GM12892 (cell line): ENCODE data around the gene GATA6.
"Not testable (repeated sequence)": the region's sequence is repeated elsewhere in the genome, so short reads cannot be mapped to it uniquely, and the experiment has no call there.

Experiments used
- DNase-seq: peaks from one replicate; pipeline ENCODE4 v3.0.0; 2011; ENCODE audit not compliant: insufficient read length
- FAIRE-seq: peaks from 2 replicates; lab custom pipeline; 2011; peaks lifted over from hg19 to GRCh38; lab: Jason Lieb, UNC
- POLR2A ChIP-seq: IDR thresholded peaks from 2 replicates; pipeline ENCODE4 v1.6.1; 2011; ENCODE audit warnings: low read depth, low read length, control low read depth
- POLR2AphosphoS5 ChIP-seq: IDR thresholded peaks from 2 replicates; pipeline ENCODE4 v1.6.1; 2011; ENCODE audit warnings: low read depth, low read length, control low read depth
- TAF1 ChIP-seq: IDR thresholded peaks from 2 replicates; pipeline ENCODE4 v1.6.1; 2011; ENCODE audit warnings: low read depth, mild to moderate bottlenecking, control low read depth, low read length, borderline replicate concordance

GATA6 gene

DNA sequence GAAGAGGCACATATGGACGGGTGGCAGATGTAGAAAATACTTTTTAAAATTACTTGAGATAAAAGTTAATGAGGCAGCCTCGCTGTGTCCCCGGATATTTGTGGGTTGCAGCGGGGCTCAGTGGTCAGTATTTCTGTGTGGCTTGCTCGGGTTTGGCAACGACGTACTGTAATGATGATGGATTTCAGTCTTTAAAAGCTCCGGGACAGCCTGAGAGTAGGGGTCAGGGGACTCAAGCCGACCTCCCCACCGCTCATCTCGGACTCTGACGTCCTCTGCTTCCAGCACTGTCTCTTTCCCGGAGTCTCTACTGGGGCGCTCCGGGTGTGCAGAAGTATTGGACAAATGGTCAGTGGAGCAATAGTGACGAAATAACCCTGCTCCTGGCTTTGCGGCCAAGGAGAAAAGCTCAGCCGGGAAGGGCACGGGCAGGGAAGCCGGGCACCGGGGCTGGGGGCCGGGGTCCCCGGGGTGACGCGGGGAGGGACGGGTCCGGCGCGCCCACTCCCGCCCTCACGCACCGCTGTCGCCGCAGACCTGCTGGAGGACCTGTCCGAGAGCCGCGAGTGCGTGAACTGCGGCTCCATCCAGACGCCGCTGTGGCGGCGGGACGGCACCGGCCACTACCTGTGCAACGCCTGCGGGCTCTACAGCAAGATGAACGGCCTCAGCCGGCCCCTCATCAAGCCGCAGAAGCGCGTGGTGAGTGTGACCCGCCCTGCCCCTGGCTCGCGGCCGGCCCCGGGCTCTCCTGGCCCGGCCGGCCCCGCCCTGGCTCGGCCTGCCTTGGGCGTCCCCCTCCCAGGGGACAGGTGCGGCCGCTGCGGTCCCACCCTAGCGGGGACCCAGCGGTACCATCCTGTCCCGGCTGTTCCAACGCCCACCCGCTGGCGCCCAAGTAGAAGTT, 7.3 kb downstream of the GATA6 start:
- DNase-seq, result no peak
- no peak for FAIRE-seq
- TF ChIP-seq TAF1 (no peak), POLR2A (no peak), POLR2AphosphoS5 (no peak)

DNA sequence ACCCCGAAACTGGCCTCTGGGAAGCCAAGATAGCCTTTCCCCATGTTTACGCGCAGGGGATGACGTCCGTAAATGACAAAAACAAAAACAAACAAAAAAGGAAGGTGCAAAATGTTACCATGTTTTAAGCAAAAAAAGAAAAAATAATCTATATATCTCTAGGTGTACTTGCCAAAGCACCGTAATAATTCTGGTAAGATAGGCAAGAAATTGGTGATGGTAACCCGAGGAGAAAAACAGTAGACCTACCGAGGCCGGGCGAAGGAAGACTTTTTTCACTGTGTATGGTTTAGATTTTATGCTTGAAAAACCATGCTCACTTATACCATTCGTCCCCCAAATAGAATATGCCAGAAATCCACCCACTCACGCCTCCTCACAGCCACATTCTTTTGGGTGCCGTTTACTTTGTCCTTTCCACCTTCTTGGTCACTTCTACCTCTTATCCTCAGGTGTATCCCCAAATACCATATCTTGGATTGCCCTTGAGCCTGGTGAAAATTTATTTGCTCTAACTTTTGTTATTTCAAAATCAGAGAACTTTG, 8.0 kb downstream of the GATA6 start:
- no peak for TF ChIP-seq POLR2AphosphoS5
- no peak for TF ChIP-seq TAF1
- TF ChIP-seq POLR2A, result no peak
- DNase-seq (no peak), FAIRE-seq (no peak)

DNA sequence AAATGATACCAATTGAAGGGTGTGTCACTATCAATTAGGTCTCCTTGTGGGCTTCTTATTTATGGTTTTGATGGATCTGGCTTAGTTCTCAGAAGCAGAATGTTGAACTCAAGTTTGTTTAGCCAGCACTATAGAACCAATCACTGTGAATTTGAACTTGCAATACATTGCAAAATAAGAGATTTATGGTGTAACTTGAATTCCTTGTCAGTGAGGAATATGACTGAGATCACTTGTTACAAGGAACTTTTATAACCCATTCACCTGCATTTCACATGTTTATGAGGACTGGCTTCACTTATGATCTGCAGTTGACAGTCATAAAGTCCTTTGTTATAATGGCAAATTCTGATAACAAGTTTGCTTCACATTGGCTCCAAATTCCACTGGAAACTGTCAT, 9.8 kb downstream of the GATA6 start:
- FAIRE-seq (no peak), DNase-seq (no peak)
- TF ChIP-seq POLR2AphosphoS5 (no peak), POLR2A (no peak), TAF1 (no peak)

DNA sequence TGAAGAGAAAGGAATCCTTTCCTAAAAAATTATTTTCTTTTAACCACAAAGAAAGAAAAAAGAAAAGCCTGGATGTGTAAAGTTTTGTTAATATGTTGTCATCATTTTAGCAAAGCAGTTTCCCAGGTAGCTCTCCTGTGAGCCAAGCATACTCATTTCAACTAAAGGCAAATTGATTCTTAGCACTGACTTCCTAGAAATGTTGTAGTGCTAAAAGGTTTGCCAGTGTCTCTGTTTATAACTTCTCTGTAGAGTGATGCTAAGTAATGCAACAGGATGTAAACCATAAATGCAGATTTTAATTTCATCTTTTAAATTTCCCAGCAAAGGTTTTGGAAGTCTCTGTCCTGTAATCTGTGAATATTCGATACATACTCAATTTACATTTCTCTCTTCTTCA, 10.2 kb downstream of the GATA6 start:
- no peak for TF ChIP-seq POLR2A
- TF ChIP-seq TAF1, result no peak
- TF ChIP-seq POLR2AphosphoS5, result no peak
- FAIRE-seq (no peak), DNase-seq (no peak)

DNA sequence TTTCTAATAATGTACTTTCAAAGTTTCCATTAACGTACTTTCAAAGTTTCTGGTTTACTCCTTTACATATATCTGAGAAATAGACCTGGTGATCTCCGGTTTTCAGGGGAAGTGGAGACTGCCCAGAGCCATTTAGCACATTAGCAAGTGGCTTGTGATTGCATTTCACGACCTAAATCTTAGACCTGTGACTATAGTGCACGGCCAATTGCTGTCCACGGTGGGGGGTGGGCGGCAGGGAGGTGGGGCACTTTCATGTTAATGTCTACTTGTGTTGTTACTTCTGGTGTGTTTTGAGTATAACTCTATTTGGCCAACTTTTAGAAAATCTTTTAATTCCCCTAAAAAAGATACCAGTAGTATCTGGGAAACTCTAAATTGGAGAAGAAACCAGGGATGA, 11.3 kb downstream of the GATA6 start:
- TF ChIP-seq POLR2AphosphoS5, result no peak
- TF ChIP-seq POLR2A, result no peak
- no peak for TF ChIP-seq TAF1
- FAIRE-seq, result no peak
- no peak for DNase-seq

DNA sequence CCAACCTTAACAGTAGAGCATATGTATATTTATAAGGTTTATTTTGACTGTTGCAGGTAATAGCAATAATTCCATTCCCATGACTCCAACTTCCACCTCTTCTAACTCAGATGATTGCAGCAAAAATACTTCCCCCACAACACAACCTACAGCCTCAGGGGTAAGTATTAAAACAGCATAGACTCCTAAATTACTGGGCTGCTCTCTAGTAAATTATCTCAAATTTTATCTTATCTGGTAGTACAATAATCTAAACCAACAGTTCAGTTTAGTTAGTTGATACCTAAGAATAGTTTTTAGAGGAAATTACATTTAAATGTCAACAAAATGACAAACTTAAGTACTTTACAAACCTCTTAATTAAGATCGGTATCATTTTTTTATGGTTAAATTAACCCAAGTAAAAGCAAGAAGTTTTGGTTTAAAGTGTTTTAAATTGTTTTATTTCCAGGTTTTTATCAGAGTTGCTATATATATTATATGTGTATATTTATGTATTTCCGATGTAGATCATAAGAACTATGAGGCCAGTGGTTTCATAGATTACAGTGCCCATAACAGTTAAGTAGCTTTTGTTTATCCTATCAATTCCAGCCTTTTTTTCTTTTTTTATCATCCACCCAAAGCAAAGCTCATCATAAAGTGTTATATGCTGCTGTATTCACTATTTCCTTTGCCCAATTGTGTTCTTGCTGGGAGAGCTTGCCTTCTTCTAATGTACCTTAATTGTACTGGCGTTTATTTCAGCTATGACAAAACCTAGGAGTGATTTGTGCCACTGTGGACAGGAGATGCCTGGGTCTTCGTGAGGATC, 13.7 kb downstream of the GATA6 start:
- FAIRE-seq, result no peak
- TF ChIP-seq POLR2AphosphoS5 (no peak), POLR2A (no peak), TAF1 (no peak)

DNA sequence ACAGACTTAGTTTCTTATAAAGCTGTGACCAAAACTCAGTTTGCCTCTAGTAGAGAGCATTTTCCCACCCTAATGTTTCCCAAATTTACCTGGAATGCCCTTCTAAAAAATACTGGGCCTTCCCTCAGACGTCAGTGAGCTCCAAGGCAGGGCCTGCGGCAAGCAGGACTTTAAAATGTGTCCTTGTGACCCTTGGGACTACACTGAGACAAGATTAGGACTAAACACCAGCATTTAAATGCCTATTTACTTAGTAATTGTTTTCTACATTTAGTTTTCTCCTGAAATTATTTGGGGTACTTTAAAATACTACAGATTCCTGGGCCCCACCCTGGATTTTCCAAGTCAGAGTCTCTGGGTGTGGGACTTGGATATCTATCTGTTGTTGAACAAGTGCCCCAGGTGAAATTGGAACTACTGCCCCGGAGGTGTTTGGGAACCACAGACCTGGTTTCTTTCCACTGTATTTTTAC, 14.3 kb downstream of the GATA6 start:
- no peak for DNase-seq
- no peak for TF ChIP-seq POLR2A
- TF ChIP-seq POLR2AphosphoS5, result no peak
- TF ChIP-seq TAF1, result no peak
- FAIRE-seq, result no peak

More for the DNA sequence above, 13.7 kb downstream of the GATA6 start:
- DNase-seq, result no peak

DNA sequence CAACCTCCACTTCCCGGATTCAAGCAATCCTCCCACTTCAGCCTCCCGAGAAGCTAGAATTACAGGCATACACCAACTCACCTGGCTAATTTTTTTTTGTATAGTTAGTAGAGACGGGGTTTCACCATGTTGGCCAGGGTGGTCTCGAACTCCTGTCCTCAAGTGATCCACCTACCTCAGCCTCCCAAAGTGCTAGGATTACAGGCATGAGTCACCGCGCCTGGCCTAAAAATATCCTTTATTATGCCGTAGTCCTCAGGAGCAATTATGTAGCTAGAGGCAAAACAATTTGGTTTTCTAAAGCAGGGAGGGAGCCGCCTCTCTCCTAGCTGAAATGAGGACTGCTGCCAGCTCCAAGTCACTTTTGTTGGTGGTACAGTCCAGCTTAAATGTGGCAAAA, 15.2 kb downstream of the GATA6 start:
- DNase-seq, FAIRE-seq: not testable (repeated sequence)

DNA sequence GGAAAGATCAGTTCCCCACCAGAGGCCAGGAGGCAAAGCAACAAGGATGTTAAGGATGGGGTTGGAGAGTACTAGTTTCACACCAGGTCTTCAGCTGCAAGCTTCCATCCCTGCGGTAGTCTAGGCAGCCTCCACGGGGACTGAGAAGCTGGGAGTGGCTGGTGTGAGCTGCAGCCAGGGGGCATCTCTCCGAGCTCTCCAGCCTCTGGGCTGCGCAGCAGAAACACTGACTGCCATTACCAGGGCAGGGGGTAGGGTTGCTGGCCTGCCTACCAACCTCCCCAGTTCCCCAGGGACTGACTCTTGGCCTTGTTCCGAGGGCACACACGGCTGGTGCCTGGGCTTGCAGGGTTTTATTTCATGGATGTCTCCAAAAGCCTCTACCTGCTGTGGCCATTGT, 15.9 kb downstream of the GATA6 start:
- TF ChIP-seq POLR2A (no peak), POLR2AphosphoS5 (no peak), TAF1 (no peak)
- FAIRE-seq (no peak), DNase-seq (no peak)

DNA sequence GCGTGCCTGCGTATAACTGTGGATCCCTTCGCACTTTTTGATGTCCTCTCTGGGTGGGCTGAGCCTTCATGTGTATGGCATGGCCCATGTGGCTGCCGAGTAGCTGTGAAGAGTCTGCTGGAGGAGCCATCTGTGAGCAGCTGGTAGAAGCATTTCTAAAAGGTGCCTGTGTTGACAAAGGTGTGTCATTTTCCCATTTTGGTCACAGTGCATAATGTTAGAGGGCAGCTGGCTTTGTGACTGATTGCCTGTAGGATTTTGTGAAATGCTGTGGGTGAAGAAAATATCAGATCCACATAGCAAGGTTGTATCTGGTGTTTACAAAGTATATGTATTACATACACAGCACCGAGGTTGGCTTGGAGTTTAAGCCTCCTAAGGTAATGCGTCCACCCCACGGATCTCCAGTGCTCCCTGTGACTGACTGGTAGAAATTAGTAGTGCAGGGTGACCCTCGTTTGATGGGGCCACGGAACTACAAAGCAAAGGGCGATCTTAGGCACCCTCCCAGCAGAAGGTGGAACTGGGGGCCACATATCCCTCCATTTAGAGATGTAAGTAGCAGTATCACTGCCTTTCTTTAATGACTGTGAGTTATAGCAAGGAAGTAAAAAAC, 16.5 kb downstream of the GATA6 start:
- TF ChIP-seq POLR2AphosphoS5, result no peak
- no peak for TF ChIP-seq TAF1
- TF ChIP-seq POLR2A, result no peak
- DNase-seq, result no peak
- FAIRE-seq, result no peak

DNA sequence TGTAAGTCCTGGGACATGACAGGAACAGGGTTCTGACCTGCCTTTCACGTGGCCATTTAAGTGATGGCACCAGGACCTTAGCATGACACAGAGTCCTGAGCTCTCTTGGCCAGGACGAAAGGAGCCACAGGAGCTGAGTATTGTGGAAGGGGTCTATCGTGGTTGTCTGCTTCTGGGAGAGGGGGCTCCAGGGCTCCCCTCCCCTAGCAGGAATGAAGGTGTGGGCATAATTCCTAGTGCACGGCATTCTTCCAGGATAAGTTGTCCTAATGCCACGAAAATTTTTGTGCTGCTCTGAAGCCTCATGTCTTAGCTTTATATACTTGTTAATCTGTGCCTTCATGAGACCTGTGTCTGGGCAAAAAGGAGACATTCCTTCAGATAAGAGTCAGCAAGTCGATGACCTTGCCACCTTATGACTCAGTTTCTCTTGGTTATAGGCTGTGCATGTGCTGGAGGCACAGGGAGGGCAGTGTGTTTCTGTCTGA, 17.1 kb downstream of the GATA6 start:
- TF ChIP-seq POLR2A (no peak), TAF1 (no peak), POLR2AphosphoS5 (no peak)
- FAIRE-seq, result no peak
- no peak for DNase-seq
